ENCODE measurements around the gene THADA.

The THADA gene

DNA sequence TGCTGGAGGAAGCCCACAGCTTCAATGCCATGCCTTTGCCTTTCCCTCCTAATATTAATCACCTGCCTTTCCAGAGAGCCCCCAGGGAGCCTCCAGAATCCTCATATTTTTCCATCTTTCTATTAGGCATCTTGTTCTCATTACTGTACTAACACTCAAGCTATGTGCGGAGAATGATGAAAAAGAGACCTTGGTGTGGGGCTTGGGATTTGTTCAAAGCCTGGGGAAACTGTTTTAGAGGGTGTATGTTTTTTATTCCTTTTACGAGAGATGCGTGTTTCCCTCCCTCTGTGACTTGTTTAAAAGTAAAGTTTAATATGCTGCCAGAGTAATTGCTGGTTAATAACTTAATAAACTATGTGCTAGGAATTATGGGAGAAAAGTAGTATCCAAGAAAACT lies 267.0 kb downstream of the THADA start:
- FAIRE-seq (no peak), DNase-seq (ENCODE audit: insufficient read length, low spot score) (no peak)
- TF ChIP-seq, protein P1, sequence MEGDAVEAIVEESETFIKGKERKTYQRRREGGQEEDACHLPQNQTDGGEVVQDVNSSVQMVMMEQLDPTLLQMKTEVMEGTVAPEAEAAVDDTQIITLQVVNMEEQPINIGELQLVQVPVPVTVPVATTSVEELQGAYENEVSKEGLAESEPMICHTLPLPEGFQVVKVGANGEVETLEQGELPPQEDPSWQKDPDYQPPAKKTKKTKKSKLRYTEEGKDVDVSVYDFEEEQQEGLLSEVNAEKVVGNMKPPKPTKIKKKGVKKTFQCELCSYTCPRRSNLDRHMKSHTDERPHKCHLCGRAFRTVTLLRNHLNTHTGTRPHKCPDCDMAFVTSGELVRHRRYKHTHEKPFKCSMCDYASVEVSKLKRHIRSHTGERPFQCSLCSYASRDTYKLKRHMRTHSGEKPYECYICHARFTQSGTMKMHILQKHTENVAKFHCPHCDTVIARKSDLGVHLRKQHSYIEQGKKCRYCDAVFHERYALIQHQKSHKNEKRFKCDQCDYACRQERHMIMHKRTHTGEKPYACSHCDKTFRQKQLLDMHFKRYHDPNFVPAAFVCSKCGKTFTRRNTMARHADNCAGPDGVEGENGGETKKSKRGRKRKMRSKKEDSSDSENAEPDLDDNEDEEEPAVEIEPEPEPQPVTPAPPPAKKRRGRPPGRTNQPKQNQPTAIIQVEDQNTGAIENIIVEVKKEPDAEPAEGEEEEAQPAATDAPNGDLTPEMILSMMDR (IDR thresholded peaks at IDR 0.05; ENCODE audit: insufficient read depth, missing control alignments), result no peak

DNA sequence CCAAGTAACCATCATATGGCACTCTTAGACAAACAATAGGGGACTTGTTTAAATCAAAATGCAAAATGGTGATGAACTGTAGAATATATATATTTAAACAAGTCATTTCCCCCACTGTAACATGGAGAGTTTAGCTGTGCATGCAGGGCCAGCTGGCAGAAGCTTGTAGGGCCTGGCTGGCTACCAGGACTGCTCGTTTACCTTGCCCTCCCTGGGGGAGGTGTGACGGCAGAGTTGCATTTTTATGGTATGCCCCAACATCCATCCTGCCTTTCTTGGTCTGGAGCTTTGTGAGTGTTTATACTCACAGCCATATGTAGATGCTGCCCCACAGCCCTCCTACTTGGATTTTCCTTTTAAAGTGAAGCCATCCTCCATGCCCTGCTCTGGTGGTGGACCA lies 267.7 kb downstream of the THADA start:
- DNase-seq (ENCODE audit: insufficient read length, low spot score) (no peak), FAIRE-seq (no peak)
- TF ChIP-seq, protein P1 (IDR thresholded peaks at IDR 0.05; ENCODE audit: insufficient read depth, missing control alignments), result no peak

DNA sequence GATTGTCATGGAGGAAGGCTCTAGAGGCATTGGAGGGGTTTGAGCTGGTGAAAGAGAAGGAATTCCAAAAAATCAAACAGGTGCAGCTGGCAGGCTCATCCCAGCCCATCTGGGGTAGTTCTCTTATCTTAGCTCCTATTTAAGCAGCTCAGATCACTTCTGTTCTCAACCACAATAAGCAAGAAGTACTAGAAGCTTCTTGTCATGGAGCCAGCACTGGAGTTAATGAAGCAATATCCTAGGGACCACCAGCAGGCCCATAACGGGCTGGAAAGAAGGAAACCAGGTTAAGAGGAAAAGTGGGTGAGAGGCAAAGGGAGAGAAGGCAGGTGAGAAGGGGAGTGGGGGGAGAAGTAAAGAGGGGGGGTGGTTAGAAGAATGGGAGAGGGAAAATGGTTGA lies 268.7 kb downstream of the THADA start:
- DNase-seq (ENCODE audit: insufficient read length, low spot score), result no peak
- TF ChIP-seq, protein P1 (IDR thresholded peaks at IDR 0.05; ENCODE audit: insufficient read depth, missing control alignments), result no peak
- FAIRE-seq, result no peak

DNA sequence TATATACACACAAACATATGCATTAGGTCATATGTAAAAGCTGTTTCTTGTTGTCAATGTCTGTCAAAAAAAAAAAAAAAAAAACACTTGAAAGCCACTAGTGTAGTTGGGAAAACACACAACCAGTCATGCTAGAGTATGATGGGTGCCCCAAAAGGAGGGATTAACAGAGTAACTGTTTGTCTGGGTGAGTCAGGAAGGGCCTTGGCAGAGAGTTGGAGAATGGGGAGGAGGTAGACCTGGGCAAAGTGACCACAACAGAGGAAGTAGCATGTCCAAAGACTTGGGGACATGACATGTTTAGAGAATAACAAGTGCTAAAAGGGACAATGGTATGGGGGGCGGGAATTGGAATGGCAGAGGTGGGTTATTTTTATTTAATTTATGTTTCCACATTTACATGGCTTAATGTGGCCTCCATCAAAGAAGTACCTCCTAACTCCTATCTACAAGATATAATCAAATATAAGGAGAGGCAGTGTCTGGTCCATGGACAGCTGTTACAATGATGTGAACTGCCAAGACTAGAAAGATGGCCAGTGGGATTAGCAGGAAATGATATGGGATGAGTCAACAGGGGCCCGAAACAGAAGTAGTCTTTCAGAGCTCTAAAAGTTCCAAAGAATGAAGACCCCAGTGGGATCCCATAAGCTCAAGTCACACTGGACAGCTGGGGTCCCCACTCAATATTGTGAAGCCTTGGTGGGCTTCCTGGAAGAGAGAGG lies 269.6 kb downstream of the THADA start:
- TF ChIP-seq, protein P1 (IDR thresholded peaks at IDR 0.05; ENCODE audit: insufficient read depth, missing control alignments), result no peak
- no peak for DNase-seq (ENCODE audit: insufficient read length, low spot score)
- FAIRE-seq, result no peak

DNA sequence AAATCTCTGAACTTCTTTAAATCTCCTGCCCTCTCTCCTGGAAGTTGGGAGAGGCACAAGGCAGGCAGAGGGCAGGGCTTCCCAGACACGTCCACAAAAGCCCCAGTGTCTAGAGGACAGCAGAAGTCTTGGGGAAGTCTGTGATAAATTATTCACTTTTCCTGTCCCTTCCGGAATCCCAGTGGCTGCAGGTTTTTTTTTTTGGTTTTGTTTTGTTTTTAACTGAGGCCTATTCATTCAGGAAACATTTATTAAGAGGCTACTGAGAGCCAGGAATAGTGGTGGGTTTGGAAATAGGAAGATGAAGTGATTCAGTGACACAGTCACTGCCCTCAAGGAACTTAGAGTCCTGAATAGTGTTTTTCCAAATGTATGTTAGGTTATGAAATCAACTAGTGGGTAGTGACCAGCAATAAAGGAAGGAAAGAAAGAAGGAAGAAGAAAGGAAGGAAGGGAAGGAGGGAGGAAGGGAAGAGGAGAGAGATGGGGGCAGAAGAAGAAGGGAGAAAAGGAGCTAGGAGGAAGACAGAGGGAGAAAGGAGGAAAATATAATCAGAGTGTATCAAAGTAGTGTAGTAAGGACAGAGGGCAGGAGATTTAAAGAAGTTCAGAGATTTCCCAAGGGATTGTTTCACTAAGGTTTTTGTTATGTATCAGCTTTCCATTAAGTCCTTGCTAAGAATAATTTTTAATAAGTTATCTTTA lies 270.6 kb downstream of the THADA start:
- DNase-seq (ENCODE audit: insufficient read length, low spot score), result no peak
- no peak for FAIRE-seq
- TF ChIP-seq, protein P1 (IDR thresholded peaks at IDR 0.05; ENCODE audit: insufficient read depth, missing control alignments), result no peak

DNA sequence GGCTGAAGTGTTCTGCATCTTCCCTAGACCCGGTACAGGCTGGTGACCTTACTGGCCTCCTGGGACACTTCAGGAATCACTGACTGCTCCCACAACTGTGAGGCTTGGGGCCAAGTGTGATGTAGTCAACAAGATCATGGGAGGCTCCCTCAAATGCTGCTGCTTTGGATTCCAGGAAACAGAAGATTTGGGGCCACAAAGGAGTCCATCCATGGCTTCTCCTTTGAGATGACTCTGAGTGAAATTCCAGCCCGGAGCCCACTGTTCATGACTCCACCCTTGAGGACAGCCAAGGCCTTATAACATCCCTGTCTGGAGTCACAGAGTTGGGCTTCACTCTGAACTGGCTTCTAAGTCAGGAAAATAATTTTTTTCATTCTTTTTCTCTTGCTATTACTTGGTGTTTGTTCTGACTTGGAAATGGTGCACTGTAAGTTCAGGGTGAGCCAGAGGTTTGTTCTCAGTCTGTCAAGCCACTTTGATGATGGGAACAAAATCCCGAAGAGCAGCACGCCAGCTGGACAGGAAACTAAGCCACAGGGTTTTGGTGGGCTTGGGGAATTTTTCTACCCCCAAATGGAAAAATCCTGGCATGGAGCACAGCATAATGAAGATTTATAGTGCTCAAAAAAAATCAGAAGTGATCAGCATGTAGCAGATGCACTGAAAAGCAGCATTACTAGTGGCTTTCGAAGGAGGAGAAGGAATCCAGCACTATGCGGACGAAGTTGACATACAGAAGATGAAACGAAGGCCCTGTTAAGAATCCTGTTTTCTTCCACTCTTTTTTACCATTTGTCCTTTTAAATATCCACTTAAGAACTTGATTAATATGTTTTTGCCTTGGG lies 271.4 kb downstream of the THADA start:
- no peak for DNase-seq (ENCODE audit: insufficient read length, low spot score)
- no peak for FAIRE-seq
- TF ChIP-seq, protein P1 (IDR thresholded peaks at IDR 0.05; ENCODE audit: insufficient read depth, missing control alignments), result no peak

Measured in D721Med (cell line).